T-helper 1 cell treated with Interleukin-12 subunit alpha and Interleukin-12 subunit beta and Interleukin-4 antibody, amounts not matched to agents 30 ng/mL and 1 ng/mL, for 36 hours (primary cell): ENCODE measurements around the gene KY. TPM values are rescaled to one million over a fixed set of nuclear protein-coding genes. Genes with fewer than 3 reads are reported as not detected.

Experiments used
- intact Hi-C: fragments of 100-400 bp; cut with micrococcal nuclease; formaldehyde crosslinking; loops from one replicate; pipeline ENCODE4 v1.15.1; 2024
- total RNA-seq: library from RNA; stranded (reverse); gene quantifications from 2 replicates; pipeline ENCODE4 v1.2.3, GENCODE V29; 2022

Gene KY
- total RNA-seq, 1 donor from 2014 or later: not detected

DNA sequence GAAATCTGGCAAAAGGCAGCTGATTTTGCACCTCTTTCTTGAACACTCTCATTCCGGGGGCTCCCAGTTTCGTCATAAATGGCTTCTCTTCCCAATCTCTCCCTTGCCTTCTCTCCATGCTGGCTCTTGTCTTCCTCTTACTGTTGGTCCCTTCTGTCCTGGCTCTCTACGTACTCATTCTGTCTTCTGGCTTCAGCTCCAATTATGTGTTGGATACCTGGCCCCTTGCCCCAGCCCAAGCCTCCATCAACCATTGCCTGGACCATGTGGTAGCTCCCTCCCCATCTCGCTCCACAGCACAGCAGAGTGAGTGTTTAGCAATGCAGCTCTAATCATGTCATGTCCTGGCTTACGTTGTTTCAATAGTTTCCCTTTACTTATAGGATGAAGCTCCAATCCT lies 21.7 kb upstream of the KY start:
- intact Hi-C loops: no loop called here

DNA sequence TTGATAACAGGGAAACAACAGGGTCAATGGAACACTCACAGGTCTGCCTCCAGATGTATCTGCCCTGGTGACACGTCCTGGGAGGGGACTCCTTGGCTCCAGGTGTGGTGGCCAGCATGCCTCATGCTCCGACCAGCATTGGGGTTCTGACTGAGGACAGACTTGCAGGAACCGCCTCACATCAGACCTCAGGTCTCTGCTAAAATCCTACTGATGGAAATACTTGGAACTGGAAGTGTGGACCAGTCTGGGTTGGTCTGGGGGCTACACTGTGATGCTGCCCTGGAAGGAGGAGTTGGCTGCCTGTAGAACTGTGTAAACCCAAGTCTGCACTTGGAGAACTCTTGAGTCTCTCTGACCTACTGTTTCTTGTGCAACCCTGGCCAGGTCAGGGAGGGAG lies 17.1 kb upstream of the KY start:
- intact Hi-C loops: no loop called here

DNA sequence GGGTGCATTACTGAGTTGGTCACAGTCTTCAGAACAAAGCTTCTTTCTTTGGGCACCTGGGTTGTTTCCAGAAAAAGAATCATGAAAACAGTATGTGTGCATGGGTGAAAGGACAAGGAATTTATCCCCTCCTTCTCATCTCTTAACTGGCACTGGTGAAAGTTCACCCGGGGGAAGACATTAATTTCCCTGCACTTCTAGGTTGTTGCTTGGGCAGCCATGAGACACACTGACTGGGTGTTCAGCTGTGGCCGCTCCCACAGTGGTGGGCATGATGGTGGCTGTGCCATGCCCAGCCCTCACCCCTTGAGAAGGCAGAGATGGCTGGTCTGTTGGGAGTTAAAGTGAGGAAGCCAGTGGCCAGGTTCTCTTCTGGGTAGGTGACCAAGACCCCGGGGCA lies 16.6 kb upstream of the KY start:
- intact Hi-C loops: no loop called here

DNA sequence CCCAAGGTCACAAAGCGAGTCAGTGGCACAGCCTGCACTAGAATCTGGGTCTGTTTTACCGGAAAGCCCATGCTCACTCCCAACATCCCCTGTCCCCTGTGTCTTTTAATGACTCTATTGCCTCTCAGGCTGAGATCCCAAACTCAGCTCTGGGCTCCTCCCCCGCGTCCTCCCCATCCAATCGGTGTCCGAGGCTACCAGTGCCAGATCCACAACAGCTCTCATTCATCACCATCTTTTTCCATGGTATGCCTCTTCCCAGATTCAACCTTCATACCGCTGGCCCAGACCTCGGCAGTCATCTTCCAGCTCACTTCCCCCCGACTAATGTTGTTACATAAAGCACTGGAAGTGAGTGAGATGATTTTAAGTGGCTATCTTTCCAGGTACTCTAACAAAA lies 16.1 kb upstream of the KY start:
- intact Hi-C loops: no loop called here

DNA sequence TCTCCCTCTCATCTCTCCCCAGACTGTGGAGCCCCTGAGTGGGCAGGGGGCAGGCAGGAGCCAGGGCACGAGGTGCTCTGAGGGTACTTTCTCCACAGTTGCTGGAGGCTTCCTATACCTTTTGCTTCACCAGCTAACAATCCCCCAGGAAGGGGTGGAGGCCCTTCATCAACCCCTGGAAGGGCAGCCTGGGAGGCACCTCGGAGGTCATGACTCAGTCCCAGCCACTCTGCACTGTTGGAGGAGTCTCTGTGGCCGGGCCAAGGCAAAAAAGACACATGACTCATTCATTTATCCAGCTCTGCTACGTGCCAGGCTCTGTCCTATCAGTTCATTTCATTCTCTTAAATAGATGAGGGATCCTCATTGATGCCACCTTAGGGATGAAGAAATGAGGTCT lies 15.6 kb upstream of the KY start:
- intact Hi-C loops: no loop called here

DNA sequence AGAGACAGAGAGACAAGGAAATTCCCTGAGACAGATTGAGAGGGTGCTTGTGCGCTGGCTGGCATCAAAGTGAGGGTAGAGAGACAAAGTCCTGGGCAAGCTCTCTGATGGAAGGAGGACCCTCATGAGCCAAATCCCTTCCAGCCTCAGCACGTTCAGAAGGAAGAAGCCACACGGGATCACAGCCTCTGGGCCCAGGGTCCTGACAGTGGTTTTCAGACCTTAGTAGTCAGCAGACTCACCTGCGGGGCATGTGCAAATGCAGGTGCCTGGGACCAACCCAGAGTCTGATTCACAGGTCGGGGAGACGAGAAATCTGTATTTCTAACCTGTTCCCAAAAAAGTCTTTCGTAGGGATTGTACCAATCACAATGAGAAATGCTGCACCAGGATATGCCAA lies 15.2 kb upstream of the KY start:
- intact Hi-C loops: no loop called here

DNA sequence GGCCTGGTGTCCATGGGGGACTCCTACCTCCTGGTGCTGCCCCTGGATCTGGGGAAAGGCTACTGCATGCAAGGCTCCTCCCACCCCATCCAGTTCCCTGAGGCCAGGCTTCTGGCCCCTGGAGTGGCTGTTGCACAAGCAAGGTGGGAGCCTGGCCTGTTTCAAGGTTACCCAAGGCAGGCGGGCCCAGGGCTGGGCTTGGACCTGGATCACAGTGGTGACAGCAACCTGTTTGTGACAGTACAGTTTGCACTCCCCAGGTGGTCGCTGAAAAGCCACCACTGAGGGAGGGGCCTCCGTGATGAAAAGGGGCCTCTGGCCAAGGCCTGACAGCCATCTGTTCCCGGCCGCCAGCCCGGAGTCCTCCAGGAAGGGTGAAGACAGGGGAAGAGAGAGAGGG lies 14.4 kb upstream of the KY start:
- intact Hi-C loops: no loop called here

DNA sequence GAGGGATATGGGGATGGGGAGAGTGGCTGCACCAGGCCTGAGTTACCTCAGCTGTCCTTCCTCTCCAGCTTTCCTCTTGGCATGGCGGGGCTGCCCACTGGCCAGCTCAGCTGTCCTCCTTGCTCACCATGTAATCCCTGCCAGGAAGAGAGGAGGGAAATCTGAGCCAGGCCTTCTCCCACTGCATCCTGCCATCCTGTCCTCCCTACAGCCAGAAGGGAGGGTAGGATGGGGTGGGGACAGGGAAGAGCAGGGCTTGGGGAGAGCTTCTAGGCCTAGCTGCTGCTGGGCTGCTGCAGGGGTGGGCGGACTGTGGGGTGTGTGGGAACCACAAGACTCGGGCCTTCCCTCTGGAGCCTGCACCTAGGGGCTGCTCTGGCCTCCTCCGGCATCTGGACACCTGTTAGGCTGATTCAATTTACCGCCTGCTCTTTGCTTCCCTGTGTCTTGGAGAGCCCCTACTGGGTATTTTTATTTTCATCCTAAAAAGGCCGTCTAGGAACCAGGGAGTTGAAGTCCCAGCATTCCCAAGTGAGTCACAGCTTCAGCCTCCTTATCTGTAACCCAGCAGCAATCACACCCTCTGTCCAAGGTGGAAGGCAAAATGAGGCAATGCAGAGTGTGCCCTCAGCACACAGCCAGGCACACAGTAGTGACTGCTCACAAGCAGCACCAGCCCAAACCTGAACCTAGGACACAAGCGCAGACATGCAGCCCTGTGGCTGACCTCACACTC lies 13.1 kb upstream of the KY start:
- intact Hi-C loops: no loop called here

DNA sequence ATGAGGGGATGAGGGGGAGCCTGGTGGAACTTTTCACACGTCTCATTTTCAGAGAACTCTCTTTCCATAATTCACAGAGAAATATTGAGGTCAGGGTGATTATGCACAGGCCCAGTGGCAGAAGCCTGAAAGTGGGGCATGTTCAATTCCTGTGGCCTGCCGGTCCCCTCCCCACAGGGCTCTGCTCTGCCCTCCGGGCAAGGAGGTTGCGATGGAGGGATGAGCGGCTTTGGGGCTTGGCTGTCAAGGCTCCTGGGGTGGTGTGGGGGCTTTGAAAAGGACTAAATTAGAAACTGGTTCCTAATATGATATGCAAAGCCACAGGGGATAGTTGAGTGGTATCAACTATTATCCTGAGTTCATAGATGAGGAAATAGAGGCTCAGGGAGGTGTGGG lies 9.2 kb upstream of the KY start:
- intact Hi-C loops: no loop called here

DNA sequence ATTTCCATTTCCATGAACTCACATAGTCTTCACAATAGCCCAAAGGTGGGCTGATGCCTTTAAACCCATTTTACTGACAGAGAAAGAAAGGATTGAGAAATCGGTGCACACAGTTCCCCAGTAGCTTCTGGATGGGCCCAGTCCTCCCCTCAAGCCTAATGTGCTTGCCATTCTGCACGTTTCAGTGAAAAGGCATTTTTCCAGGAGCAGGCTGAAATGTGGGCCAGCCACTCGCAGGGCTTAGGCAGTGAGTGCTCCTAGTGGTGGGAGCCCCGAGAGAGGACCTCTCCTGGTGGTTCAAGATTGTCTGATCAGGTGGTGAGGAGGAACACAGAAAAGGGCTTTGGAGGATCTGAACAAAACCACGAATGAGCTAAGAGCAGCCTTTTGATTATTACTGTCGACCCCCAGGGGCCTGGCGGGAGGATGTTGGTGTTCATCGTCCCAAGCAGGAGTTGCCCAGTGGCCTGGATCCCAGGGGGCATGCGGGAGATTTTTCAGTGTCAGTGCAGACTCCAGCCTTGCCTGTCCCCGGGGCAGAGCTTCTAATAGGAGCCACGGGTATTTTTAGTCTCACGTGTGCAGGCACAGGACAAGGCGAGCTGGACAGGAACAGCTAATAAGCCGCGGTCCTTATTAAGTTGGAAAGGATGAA lies 8.7 kb upstream of the KY start:
- intact Hi-C loops: no loop called here

DNA sequence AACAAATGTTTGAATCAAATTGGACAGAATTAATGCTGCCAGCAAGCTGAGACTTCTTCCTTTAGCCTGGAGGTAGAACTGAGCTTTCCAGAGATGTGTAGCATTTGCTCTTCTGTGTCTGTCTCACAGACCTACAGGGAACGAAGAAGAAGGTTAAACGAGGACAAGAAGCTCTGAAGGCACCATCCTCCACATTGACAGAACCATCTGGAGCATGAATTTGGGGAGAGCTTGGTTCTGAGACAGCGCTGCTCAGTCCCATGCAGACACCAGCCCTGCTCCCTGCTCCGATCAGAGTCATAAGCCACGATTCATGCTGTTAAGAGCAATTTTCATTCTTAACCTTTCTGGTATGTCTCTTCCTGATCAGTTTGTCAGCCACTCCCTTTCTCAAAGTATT lies 7.7 kb upstream of the KY start:
- intact Hi-C loops: no loop called here

DNA sequence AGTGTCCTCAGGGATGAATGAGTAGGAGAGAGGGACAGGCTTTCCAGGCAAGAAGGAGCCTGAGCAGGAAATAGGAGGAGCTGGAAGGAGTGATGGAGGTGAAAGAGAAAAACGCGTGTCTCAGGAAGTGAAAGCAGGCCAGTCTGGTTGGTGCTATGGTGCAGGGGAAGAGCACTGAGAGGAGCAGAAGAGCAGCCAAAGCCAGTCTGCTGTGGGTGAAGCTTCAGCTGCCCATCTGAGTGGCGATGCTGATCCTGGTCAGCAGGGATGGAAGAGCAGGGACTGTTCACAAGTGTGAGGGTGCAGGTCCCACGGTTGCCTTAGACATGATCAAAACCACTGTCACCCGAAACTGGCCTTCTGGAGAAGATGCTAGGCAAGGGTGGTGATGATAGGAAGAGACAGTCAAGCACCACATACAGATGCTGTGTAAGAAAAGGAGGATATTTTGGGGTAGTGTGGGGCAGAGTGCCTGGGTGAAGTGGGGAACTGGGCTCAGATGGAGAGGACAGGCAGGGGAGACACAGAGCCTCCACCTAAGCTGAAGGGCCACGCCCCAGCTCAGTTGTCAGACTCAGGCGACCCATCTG lies 5.5 kb upstream of the KY start:
- intact Hi-C loops: no loop called here

DNA sequence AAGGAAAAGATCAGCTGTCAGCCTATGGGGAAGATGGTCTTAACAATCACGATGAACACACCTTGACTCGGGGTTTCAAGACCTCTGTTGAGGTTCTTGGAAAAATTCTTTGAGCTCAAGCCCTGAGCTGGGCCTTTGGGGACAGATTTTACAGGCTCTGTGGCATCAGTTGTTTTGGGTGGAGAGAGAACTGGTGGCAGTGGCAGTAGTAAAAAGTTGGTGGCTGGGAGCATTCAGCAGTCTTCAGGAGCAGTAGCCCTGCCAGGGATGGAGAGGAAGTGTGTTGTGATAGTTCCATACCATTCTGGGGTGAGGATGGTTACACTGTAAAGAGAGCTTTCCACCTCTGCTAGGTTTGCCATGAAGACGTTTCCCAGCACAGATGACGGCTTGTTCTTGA lies 4.9 kb upstream of the KY start:
- intact Hi-C loops: no loop called here

DNA sequence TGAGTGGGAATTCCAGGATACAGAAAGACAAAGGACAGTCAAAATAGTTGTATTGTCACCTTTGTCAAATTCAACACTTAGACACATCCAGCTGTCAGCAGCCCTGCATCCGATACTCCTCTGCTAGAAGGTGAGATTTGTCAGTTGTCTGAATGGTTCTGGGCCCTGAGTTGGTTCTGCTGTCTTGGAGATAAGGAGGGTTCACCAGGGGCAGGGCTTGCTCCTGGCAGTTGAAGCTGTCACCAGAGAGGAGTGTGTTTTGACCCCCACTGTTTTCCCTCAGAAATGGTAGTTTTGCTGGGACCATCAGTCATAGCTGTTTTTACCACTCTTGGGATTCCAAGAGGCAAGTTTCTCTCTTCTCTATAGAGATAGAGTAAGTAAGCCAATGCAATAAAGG lies 3.2 kb upstream of the KY start:
- intact Hi-C loops: no loop called here

DNA sequence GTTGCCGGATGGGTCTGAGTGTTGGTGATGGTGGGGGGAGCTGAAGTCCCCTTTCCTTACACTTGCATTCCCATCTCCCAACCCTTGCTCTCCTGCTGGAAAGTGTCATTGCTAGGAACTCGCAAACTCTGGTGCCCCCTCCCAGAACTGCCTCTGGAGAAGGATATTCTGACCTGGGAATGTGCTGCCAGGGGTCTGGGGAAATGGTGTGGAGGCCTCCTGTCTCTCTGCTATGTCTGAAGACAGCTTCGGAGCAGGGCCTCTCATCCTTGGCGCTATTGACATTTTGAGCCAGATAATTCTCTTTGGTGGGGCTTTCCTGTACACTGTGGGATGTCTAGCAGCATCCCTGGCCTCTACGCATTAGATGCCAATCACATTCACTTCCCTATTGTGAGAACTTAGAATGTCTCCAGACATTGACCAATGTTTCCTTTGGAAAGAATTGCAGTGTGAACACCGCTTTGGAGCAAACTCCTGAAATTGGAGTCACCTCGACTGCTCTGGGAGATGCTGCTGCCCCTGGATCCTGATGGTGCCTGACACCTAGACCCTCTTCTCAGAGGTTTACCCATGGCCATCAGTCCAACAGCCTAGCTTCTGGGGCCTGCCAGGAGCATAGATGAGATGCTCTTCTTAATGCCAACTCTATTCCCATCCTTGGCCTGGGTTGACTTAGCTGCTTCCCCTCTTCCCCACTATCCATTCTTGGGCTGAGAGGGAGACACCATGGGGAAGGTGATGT lies 2.2 kb upstream of the KY start:
- intact Hi-C loops: no loop called here

DNA sequence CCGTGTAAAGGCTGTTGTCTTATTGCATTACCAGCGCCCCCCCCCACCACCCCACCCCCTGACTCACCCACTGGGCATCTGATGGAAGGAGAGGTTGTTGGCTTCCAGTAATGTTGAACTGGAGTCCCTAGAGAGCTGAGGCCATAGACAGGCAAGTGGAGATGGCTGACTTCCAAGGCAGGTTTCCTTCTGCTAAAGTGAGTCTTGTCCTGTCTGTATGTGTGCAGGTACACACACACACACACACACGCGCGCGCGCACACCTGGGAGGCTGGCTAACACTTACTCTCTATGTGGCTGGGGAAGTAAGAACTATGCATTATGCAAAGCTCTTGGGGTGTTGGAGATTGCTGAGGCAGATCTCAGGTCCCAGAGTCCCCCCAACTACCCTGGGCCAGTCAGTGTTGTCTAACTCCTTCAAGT lies 1.6 kb upstream of the KY start:
- intact Hi-C loops: no loop called here

DNA sequence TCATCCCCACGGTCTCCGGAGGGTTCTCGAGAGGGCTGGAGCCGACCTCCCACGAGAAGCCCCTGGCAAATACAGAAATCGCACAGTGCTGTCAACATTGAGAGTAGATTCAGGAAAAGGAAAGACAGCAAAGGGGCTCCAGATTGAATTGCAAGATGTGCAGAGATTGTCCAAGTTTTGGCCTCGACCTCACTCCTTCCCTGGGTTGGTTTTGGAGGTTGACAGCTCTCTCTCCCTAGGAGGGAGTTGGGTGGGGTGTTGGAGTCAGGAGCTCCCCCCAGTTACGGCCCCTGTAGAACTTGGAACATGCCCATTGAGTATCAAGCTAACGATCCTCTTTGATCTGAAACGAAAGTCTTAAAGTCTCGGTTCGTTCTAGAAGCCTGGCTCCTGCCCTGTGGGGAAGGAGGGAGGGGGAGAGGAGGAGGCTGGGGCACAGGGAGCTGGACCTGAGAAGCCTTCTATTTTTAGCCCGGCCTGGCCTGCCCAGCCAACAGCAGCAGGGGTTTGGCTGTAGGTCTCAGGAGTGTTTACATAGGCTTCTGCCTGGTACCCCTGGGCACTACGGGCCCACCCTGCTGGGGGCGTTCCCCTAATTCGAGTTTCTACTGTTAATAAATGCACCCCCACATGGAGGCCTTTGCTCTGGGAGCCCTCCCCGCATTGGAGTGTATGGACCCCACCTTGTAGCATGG lies 672 bp upstream of the KY start:
- intact Hi-C loops: no loop called here

DNA sequence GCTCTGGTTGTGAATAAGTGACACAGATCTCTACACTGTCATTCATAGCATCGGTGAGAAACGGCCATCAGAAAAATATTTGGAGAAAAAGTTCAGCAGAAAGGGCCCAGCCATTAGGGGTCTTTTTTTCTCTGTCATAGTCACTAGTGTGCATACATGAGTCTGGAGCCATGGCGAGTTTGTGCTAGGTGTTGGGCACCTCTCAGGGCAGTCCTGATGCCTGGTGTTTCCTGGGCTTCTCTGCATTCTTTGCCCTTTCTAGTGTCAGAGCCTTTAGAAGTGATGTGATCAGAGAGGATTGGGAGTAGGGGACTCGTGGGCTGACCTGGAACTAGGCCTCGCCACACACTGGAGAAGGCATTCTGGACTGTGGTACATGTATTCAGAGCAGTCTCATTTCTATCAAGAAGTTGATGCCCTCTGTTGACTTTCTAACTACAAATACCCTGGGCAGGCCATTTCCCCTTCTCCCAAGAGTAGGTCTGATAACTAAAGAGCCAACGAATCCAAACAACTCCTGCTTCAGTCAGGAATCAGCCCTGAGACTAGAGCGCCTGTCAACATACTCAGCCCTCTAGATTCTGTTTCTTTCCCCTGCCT lies 1.6 kb downstream of the KY start:
- intact Hi-C loops: no loop called here

DNA sequence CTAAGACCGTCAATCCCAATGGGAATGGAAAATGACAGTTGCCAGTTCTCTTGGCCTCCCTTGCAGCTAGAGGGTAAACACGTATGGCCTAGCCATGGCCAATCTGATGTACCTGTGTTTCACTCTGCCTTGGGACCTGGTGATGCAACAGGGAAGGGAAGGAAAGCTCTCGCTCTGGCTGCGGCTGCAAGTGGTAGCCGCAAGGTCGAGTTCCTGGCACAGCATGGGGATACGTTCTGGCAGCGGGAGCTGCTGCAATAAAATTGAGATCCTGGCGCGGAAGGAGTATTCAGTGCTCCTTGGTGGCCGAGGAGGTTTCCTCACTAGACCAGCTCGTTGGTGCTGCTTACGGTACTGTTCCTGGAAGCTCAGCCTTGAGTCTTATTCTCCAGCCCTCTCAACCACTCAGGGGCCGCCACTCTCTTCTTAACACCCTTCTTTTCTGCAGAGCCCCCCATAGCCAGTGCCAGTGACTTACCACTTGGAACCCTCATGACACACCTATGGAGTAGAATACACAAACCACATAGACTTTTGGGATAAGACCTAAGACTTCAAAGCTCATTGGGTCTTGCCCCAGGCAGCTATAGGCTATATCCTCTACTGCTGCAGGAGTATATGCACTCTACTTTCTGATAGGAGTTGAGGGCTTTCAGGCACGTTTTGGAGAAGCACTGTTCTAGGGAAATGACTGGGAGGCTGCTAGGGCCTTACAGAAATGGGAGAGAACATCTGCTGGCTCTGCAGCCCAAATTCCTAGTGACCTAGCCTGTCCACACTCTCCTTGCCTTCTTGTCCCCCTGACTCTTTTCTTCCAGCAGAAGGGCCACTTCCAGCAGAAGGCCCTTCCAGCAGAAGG lies 2.7 kb downstream of the KY start:
- intact Hi-C loops: no loop called here

DNA sequence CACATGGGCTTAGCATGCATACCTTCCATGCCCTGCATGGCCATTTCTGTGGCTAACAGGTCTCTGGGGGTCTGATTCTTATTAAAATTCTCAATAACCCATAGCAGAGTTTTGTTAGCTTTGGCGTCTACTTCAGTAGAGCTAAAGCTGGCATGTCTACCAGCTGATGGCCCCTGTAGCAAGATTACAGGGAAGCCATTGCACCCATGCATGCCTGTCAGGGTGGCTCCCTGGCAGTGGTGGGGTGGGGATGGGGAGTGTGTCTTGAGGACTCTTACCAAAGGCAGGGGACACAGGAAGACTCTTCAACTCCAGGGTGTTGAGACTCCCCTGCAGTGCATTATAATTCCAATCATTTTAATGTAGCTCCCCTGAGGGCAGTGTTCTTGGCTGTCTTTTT lies 4.7 kb downstream of the KY start:
- intact Hi-C loops: no loop called here
